ENCODE data around the gene PLD5.

Gene PLD5

GRCh38 chr1:242456726-242457269 lies 67.7 kb downstream of the PLD5 start:
- TF ChIP-seq CREB1 (IDR thresholded peaks at IDR 0.05; ENCODE audit: low read depth) (no peak), YY1 (IDR thresholded peaks at IDR 0.05; ENCODE audit: low read depth) (no peak), RAD21 (IDR thresholded peaks at IDR 0.05; ENCODE audit: low read depth) (no peak), FOXM1 (IDR thresholded peaks at IDR 0.05; ENCODE audit: borderline replicate concordance, low read depth) (no peak), EP300 (IDR thresholded peaks at IDR 0.05; ENCODE audit: borderline replicate concordance) (no peak), EGR1 (IDR thresholded peaks at IDR 0.05) (no peak), ZBTB7A (IDR thresholded peaks at IDR 0.05; ENCODE audit: low read depth) (no peak), TAF1 (IDR thresholded peaks at IDR 0.05; ENCODE audit: low read depth) (no peak), TEAD4 (IDR thresholded peaks at IDR 0.05) (no peak), NFIC (IDR thresholded peaks at IDR 0.05) (no peak), REST (IDR thresholded peaks at IDR 0.05; ENCODE audit: low read depth) (no peak), TCF12 (IDR thresholded peaks at IDR 0.05; ENCODE audit: low read depth) (no peak)
- TF ChIP-seq, protein P1, sequence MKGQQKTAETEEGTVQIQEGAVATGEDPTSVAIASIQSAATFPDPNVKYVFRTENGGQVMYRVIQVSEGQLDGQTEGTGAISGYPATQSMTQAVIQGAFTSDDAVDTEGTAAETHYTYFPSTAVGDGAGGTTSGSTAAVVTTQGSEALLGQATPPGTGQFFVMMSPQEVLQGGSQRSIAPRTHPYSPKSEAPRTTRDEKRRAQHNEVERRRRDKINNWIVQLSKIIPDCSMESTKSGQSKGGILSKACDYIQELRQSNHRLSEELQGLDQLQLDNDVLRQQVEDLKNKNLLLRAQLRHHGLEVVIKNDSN (IDR thresholded peaks at IDR 0.05) = no peak

GRCh38 chr1:242455052-242455361 lies 69.5 kb downstream of the PLD5 start:
- no peak for TF ChIP-seq CEBPB (IDR thresholded peaks at IDR 0.05)
- TF ChIP-seq NFIC (IDR thresholded peaks at IDR 0.05) = no peak
- TF ChIP-seq MAX (IDR thresholded peaks at IDR 0.05) = no peak
- no peak for TF ChIP-seq TAF1 (IDR thresholded peaks at IDR 0.05; ENCODE audit: low read depth)
- TF ChIP-seq EGR1 (IDR thresholded peaks at IDR 0.05) = no peak
- TF ChIP-seq FOXM1 (IDR thresholded peaks at IDR 0.05; ENCODE audit: borderline replicate concordance, low read depth) = no peak
- TF ChIP-seq RAD21 (IDR thresholded peaks at IDR 0.05; ENCODE audit: low read depth) = no peak
- TF ChIP-seq EP300 (IDR thresholded peaks at IDR 0.05; ENCODE audit: borderline replicate concordance) = no peak
- no peak for TF ChIP-seq CREB1 (IDR thresholded peaks at IDR 0.05; ENCODE audit: low read depth)
- no peak for TF ChIP-seq REST (IDR thresholded peaks at IDR 0.05; ENCODE audit: low read depth)
- no peak for TF ChIP-seq ZBTB7A (IDR thresholded peaks at IDR 0.05; ENCODE audit: low read depth)
- TF ChIP-seq, protein P1 (IDR thresholded peaks at IDR 0.05) = no peak
- no peak for TF ChIP-seq TCF12 (IDR thresholded peaks at IDR 0.05; ENCODE audit: low read depth)
- TF ChIP-seq TEAD4 (IDR thresholded peaks at IDR 0.05) = no peak
- TF ChIP-seq YY1 (IDR thresholded peaks at IDR 0.05; ENCODE audit: low read depth) = no peak

DNA sequence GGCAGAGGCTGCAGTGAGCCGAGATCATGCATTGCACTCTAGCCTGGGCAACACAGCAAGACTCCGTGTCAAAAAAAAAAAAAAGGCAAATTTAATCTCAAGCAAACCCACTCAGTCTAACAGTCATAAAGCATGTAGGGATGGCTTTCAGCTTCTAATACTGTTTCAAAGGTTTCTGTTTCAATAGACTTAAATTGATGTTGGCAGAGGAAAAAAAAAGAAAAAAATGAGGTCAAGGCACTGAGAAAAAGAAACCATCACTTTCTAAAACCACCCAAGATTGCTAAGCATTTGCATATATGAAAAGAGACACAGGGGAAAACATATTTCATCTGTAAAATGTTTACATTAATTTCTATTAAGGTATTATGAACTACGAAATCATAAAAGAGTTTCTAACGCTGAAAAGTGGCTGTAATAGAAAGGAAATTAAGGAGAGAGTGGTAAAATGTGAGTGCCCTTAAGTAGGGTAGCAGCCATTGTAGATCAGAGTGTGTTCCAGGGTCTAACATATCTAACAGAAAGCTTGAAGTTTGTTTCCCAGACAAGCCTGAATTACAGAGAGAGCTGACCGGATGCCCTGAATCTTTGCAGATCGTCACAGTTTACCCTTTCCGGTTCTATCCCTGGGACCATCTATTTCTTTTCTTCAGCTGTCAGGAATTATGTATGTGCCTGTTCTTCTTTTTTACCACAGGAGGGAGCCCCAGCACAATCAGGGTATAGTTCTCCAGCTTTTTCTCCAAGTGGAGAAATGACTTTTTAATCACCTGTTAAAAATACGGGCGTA lies 70.0 kb downstream of the PLD5 start:
- TF ChIP-seq REST (IDR thresholded peaks at IDR 0.05; ENCODE audit: low read depth) (no peak), RAD21 (IDR thresholded peaks at IDR 0.05; ENCODE audit: low read depth) (peak; percentile 53)

- TF ChIP-seq FOXM1 (IDR thresholded peaks at IDR 0.05; ENCODE audit: borderline replicate concordance, low read depth) (no peak), TEAD4 (IDR thresholded peaks at IDR 0.05) (no peak), ZBTB7A (IDR thresholded peaks at IDR 0.05; ENCODE audit: low read depth) (no peak), TAF1 (IDR thresholded peaks at IDR 0.05; ENCODE audit: low read depth) (no peak), CEBPB (IDR thresholded peaks at IDR 0.05) (no peak), EGR1 (IDR thresholded peaks at IDR 0.05) (no peak), EP300 (IDR thresholded peaks at IDR 0.05; ENCODE audit: borderline replicate concordance) (no peak), NFIC (IDR thresholded peaks at IDR 0.05) (no peak), TCF12 (IDR thresholded peaks at IDR 0.05; ENCODE audit: low read depth) (no peak), CREB1 (IDR thresholded peaks at IDR 0.05; ENCODE audit: low read depth) (no peak), REST (IDR thresholded peaks at IDR 0.05; ENCODE audit: low read depth) (no peak), YY1 (IDR thresholded peaks at IDR 0.05; ENCODE audit: low read depth) (no peak), RAD21 (IDR thresholded peaks at IDR 0.05; ENCODE audit: low read depth) (no peak), MAX (IDR thresholded peaks at IDR 0.05) (no peak)
- TF ChIP-seq, protein P1 (IDR thresholded peaks at IDR 0.05) = no peak
Measured at GRCh38 chr1:242452573-242452972, 71.9 kb downstream of the PLD5 start.
